K562 treated with DMSO at 1 percent for 24 hours (cell line): ENCODE data around the gene DESI2. TPM values are rescaled to one million over a fixed set of nuclear protein-coding genes. Genes with fewer than 3 reads are reported as not detected.

ENCODE experiments used
- total RNA-seq: library from RNA; unstranded; fragments of 300-600 nt; gene quantifications from 2 replicates; pipeline ENCODE4 v1.2.3, GENCODE V29; 2022; ENCODE audit warnings: low read depth; ENCODE audit not compliant: insufficient read depth

DESI2 gene
- total RNA-seq: 17.5 and 18.1 TPM in 2 replicates

GRCh38 chr1:244652623-244653438 is at the start of gene DESI2:
Gene DESI2 (plus strand): TSS chr1:244653126. CDS start chr1:244653314, 188 bp downstream.

Other genes starting within 250 kb of the DESI2 start
- 13.9 and 15.0 TPM in 2 replicates for gene ADSS2, start 201.2 kb upstream of the DESI2 start, total RNA-seq
- gene CATSPERE, start 191.9 kb upstream of the DESI2 start, total RNA-seq: not detected in 2 replicates
- 15.5 and 17.4 TPM in 2 replicates for gene COX20, start 182.5 kb downstream of the DESI2 start, total RNA-seq
- 176 and 198 TPM in 2 replicates for gene HNRNPU, start 211.4 kb downstream of the DESI2 start, total RNA-seq